DND-41 (cell line): ENCODE results near the gene ANKRD18A.
"Not testable (repeated sequence)": the region's sequence is repeated elsewhere in the genome, so short reads cannot be mapped to it uniquely, and the experiment has no call there.

Experiments
- CTCF ChIP-seq: IDR thresholded peaks from 2 replicates; pipeline ENCODE4 v1.5.1; 2012; ENCODE audit warnings: borderline replicate concordance, low read length, moderate library complexity, mild to moderate bottlenecking; ENCODE audit not compliant: poor library complexity, severe bottlenecking; ENCODE audit errors: extremely low read depth
- EZH2 ChIP-seq: IDR thresholded peaks from 3 replicates; pipeline ENCODE4 v1.6.1; 2012; ENCODE audit warnings: borderline replicate concordance, low read depth, mild to moderate bottlenecking, moderate library complexity, low read length, inconsistent platforms; ENCODE audit not compliant: severe bottlenecking

GRCh38 chr9:38583765-38584164 is 36.6 kb downstream of the ANKRD18A start:
- not testable (repeated sequence) for TF ChIP-seq EZH2, CTCF
